GM12878 (cell line): Measurements from ENCODE around the gene MRPL44. TPM values are rescaled to one million over a fixed set of nuclear protein-coding genes. Genes with fewer than 3 reads are reported as not detected.
A peak's percentile ranks its signal among the peaks of the same experiment; 100 is the strongest.

ENCODE experiments used
- ATAC-seq: fragments of 200-7000 bp; cut with Tn5 transposase; 3 replicates; pipeline ENCODE4 v1.9.1; 2020; ENCODE audit warnings: mild to moderate bottlenecking, moderate library complexity
- BruUV-seq: library from RNA; stranded (reverse); fragments of 400-500 nt; replicated peaks from 2 replicates; lab custom pipeline; 2021; lab: Mats Ljungman, UMichigan
- CTCF ChIA-PET: fragments of 300-600 bp; sonication (Branson Sonifier 250); formaldehyde crosslinking; extraction: SDS; loops from one replicate; lab custom pipeline; 2021; ENCODE audit warnings: inconsistent platforms; lab: Yijun Ruan, JAX
- POLR2A ChIA-PET: fragments of 350-600 bp; formaldehyde crosslinking; extraction: SDS; loops from one replicate; lab custom pipeline; 2021; ENCODE audit warnings: inconsistent platforms; lab: Charles Lee
- RAD21 ChIA-PET: fragments of 300-600 bp; sonication (Branson Sonifier 250); formaldehyde crosslinking; loops from one replicate; lab custom pipeline; 2023; ENCODE audit warnings: antibody characterized with exemption; ENCODE audit not compliant: unreplicated experiment; lab: Charles Lee
- SMC1A ChIA-PET: fragments of 300-600 bp; sonication (Branson Sonifier 250); formaldehyde crosslinking; loops from one replicate; lab custom pipeline; 2023; ENCODE audit not compliant: unreplicated experiment, uncharacterized antibody; lab: Charles Lee
- DNase-seq: peaks from one replicate; pipeline ENCODE4 v3.0.0-alpha.2; 2011; ENCODE audit warnings: low read depth, low spot score
- FAIRE-seq: peaks from 3 replicates; lab custom pipeline; 2011; peaks lifted over from hg19 to GRCh38; lab: Jason Lieb, UNC
- H2AFZ ChIP-seq: 2 replicates; pipeline ENCODE4 v1.6.0; 2011; ENCODE audit warnings: low read depth, low read length, control low read depth; ENCODE audit not compliant: control insufficient read depth
- H3K27ac ChIP-seq: 2 replicates; pipeline ENCODE4 v1.5.1; 2011; ENCODE audit warnings: control low read depth; ENCODE audit not compliant: control insufficient read depth, insufficient read depth
- H3K27me3 ChIP-seq, 2 experiments: replicated peaks in 1 of 2; 2 replicates each; pipeline versions ENCODE4 v1.6.0 to v1.6.1; 2011; ENCODE audit warnings: low read length in 1 of 2; ENCODE audit not compliant: control insufficient read depth in 2 of 2, insufficient read depth in 2 of 2
- H3K36me3 ChIP-seq, 2 experiments: 2 replicates each; pipeline ENCODE4 v1.5.1; 2011; ENCODE audit warnings: low read length in 1 of 2; ENCODE audit not compliant: control insufficient read depth in 2 of 2, insufficient read depth in 2 of 2
- H3K4me1 ChIP-seq: 2 replicates; pipeline ENCODE4 v1.6.1; 2011; ENCODE audit warnings: mild to moderate bottlenecking, low read length, moderate library complexity, mixed read lengths; ENCODE audit not compliant: control insufficient read depth, insufficient read depth
- H3K4me2 ChIP-seq: 2 replicates; pipeline ENCODE4 v1.6.0; 2011; ENCODE audit warnings: control low read depth; ENCODE audit not compliant: control insufficient read depth, insufficient read depth
- H3K4me3 ChIP-seq: fragments of 200-600 bp; sonication (generic); 2 replicates; pipeline ENCODE4 v1.5.1; 2016
- H3K79me2 ChIP-seq: 2 replicates; pipeline ENCODE4 v1.6.0; 2011; ENCODE audit warnings: low read length; ENCODE audit not compliant: control insufficient read depth, insufficient read depth
- H3K9ac ChIP-seq: 2 replicates; pipeline ENCODE4 v1.8.0; 2011; ENCODE audit warnings: low read length, control low read depth, mixed read lengths; ENCODE audit not compliant: control insufficient read depth, insufficient read depth
- H3K9me3 ChIP-seq: replicated peaks from 3 replicates; pipeline ENCODE4 v1.5.1; 2011; ENCODE audit warnings: mild to moderate bottlenecking, low read length; ENCODE audit not compliant: control insufficient read depth, insufficient read depth
- H4K20me1 ChIP-seq: 2 replicates; pipeline ENCODE4 v1.6.0; 2011; ENCODE audit not compliant: control insufficient read depth, insufficient read depth
- NFXL1 ChIP-seq: fragments of 450-650 bp; IDR thresholded peaks from 2 replicates; pipeline ENCODE4 v1.6.1; 2017; ENCODE audit warnings: antibody characterized with exemption, mild to moderate bottlenecking, borderline replicate concordance
- PAX5 ChIP-seq: IDR thresholded peaks from 2 replicates; pipeline ENCODE4 v1.6.1; 2011; ENCODE audit warnings: low read depth, low read length, borderline replicate concordance
- RAD51 ChIP-seq: fragments of 450-650 bp; IDR thresholded peaks from 2 replicates; pipeline ENCODE4 v1.6.1; 2016; ENCODE audit warnings: moderate library complexity, mild to moderate bottlenecking, inconsistent platforms
- TCF12 ChIP-seq: IDR thresholded peaks from 2 replicates; pipeline ENCODE4 v1.6.1; 2011; ENCODE audit warnings: low read depth, mild to moderate bottlenecking, low read length
- TCF7 ChIP-seq: IDR thresholded peaks from 2 replicates; pipeline ENCODE4 v1.6.1; 2014; ENCODE audit warnings: antibody characterized with exemption, borderline replicate concordance
- ZNF24 ChIP-seq: fragments of 450-650 bp; IDR thresholded peaks from 2 replicates; pipeline ENCODE4 v1.6.1; 2017; ENCODE audit warnings: antibody characterized with exemption, mild to moderate bottlenecking
- WGBS: methylation state at CpG from one replicate; pipeline ENCODE4 v1.1.6; 2016; ENCODE audit warnings: low lambda C conversion rate; ENCODE audit not compliant: insufficient replicate concordance, insufficient coverage; ENCODE audit errors: missing lambda C conversion rate; 5-methylcytosine and 5-hydroxymethylcytosine counted together
- in situ Hi-C: fragments of 300-500 bp; cut with MboI; formaldehyde crosslinking; loops from 9 replicates; pipeline ENCODE4 v1.14.3; 2018; ENCODE audit warnings: mixed read lengths
- intact Hi-C: fragments of 100-400 bp; cut with micrococcal nuclease; formaldehyde crosslinking; loops from one replicate; pipeline ENCODE4 v1.14.2; 2022; ENCODE audit not compliant: unreplicated experiment
- polyA plus RNA-seq, 11 experiments: library from polyadenylated mRNA; depleted of rRNA in 4 of 11; unstranded in 6 of 11; stranded (reverse) in 5 of 11; fragments of >200 nt; fragmentation: Nextera tagmentation in 4 of 11; fragmentation: Illumina TruSeq in 1 of 11; extraction: Ambion mirVana in 4 of 11; extraction: Trizol in 1 of 11; gene quantifications; 1 replicate in 1 of 11; 2 replicates in 10 of 11; pipeline versions ENCODE4 v1.2.1 to v1.2.3, GENCODE V29; 2011 to 2016; ENCODE audit warnings: inconsistent platforms in 2 of 11, missing spikeins in 2 of 11, low read depth in 1 of 11
- total RNA-seq, 4 experiments: library from RNA; depleted of rRNA in 3 of 4; stranded (reverse); fragments of >200 nt in 3 of 4; fragmentation: Illumina TruSeq in 1 of 4; extraction: Trizol in 1 of 4; gene quantifications; 2 replicates each; pipeline versions ENCODE4 v1.2.1 to v1.2.3, GENCODE V29; 2013 to 2021

MRPL44 gene
- total and polyA plus RNA-seq, 10 of the 15 experiments (the other 5 are each of a cell fraction or from before 2014, with no cell fraction given), result 18.3 to 44.3 (median 37.5) TPM

GRCh38 chr2:223959688-223960087, 2.4 kb downstream of the MRPL44 start:
- ATAC-seq (no peak), DNase-seq (no peak), FAIRE-seq (no peak)
- in situ Hi-C loops (loop anchor here (10.0 kb wide), 1 partner anchor 625 kb away; the partner anchor contains the start of gene CUL3), intact Hi-C loops (loop anchor here (5.0 kb wide), 1 partner anchor 177 kb away; no protein-coding TSS in a partner anchor)
- RAD21 ChIA-PET, result interaction anchor here (1.2 to 3.5 kb wide), 2 partner anchors 10 to 199 kb away, joined by 4 to 25 read pairs; no protein-coding TSS in a partner anchor
- peaks cover 0 to 14% of the 10 kb centered on the region in 2 experiments; a peak in 1 of 4 replicates for H3K36me3 ChIP-seq
- BruUV-seq, result no TSS peak
- CTCF ChIA-PET, result interaction anchor here (0.6 to 3.8 kb wide), 2 partner anchors 11 to 34 kb away, joined by 3 to 74 read pairs; no protein-coding TSS in a partner anchor
- no peaks in the 10 kb centered on the region for H4K20me1 ChIP-seq
- peaks cover 63% of the 10 kb centered on the region for H3K79me2 ChIP-seq
- peak overlapping the region; percentile 14 for H3K4me2 ChIP-seq
- H3K4me3 ChIP-seq, result peak overlapping the region; percentile 56
- SMC1A ChIA-PET, result interaction anchor here (2.4 to 3.0 kb wide), 3 partner anchors 11 to 62 kb away, joined by 5 to 37 read pairs (median 9); no protein-coding TSS in a partner anchor
- no peaks in the 10 kb centered on the region for H3K9me3 ChIP-seq
- H3K27me3 ChIP-seq, result no peaks in the 10 kb centered on the region
- H3K9ac ChIP-seq, result peak overlapping the region; percentile 52
- TF ChIP-seq PAX5, result no peak
- TF ChIP-seq RAD51, result peak; percentile 73
- H3K27ac ChIP-seq, result no peak overlapping the region
- POLR2A ChIA-PET, result no interaction called here
- peaks cover 11% of the 10 kb centered on the region for H3K4me1 ChIP-seq
- no peak overlapping the region for H2AFZ ChIP-seq
- WGBS, result 22% methylated on average over 5 of the region's 5 CpGs

GRCh38 chr2:223967981-223968380, 10.7 kb downstream of the MRPL44 start:
- Histone ChIP-seq H4K20me1 (no peaks in the 10 kb centered on the region), H3K36me3 (peaks cover 0 to 14% of the 10 kb centered on the region in 2 experiments; a peak in 2 of 4 replicates), H3K4me1 (no peaks in the 10 kb centered on the region), H3K4me3 (no peak overlapping the region), H3K9ac (no peak overlapping the region), H3K79me2 (peaks cover 8% of the 10 kb centered on the region), H3K9me3 (no peaks in the 10 kb centered on the region), H2AFZ (no peak overlapping the region), H3K4me2 (no peak overlapping the region), H3K27ac (no peak overlapping the region), H3K27me3 (no peaks in the 10 kb centered on the region)
- ATAC-seq (no peak), FAIRE-seq (no peak), DNase-seq (no peak)
- 96% methylated on average over 2 of the region's 2 CpGs for WGBS
- ChIA-PET POLR2A (no interaction called here), SMC1A (interaction anchor here (0.6 to 5.4 kb wide), 4 partner anchors 19 to 317 kb away, joined by 3 to 31 read pairs (median 12); no protein-coding TSS in a partner anchor), RAD21 (interaction anchor here (0.7 to 5.3 kb wide), 4 partner anchors 8 to 316 kb away, joined by 3 to 82 read pairs (median 4); no protein-coding TSS in a partner anchor), CTCF (interaction anchor here (1.4 to 11.9 kb wide), 4 partner anchors 12 to 318 kb away, joined by 3 to 187 read pairs (median 98); partner anchors contain the start of gene MRPL44)
- intact Hi-C loops (no loop called here), in situ Hi-C loops (no loop called here)
- no TSS peak for BruUV-seq
- no peak for TF ChIP-seq TCF7
- no peak for TF ChIP-seq NFXL1
- TF ChIP-seq ZNF24, result no peak
- TF ChIP-seq TCF12, result no peak
